GM20431 (cell line): ENCODE results near the gene BCLAF1.

Source experiments
- in situ Hi-C: fragments of 300-500 bp; cut with MseI, MboI; formaldehyde crosslinking; loops from one replicate; pipeline ENCODE4 v1.15.0; 2020; ENCODE audit warnings: low sequenced_read_pairs; ENCODE audit not compliant: unreplicated experiment

The BCLAF1 gene

GRCh38 chr6:136289579-136290409 lies at the start of gene BCLAF1:
Gene BCLAF1, minus strand, starts transcription at chr6:136289846. Its CDS starts 9,980 bp downstream, at chr6:136279866.
- in situ Hi-C loops, result no loop called here

- in situ Hi-C loops, result no loop called here
Measured at GRCh38 chr6:136338486-136338885, 48.8 kb upstream of the BCLAF1 start.

- in situ Hi-C loops, result no loop called here
Measured at GRCh38 chr6:136337606-136338005, 48.0 kb upstream of the BCLAF1 start.

GRCh38 chr6:136337121-136337520 lies 47.5 kb upstream of the BCLAF1 start:
- in situ Hi-C loops, result no loop called here

- in situ Hi-C loops, result no loop called here
Measured at GRCh38 chr6:136335736-136336363, 46.2 kb upstream of the BCLAF1 start.

- in situ Hi-C loops, result no loop called here
Measured at GRCh38 chr6:136334853-136335252, 45.2 kb upstream of the BCLAF1 start.

- in situ Hi-C loops, result no loop called here
Measured at GRCh38 chr6:136334465-136334846, 44.8 kb upstream of the BCLAF1 start.

- in situ Hi-C loops, result no loop called here
Measured at GRCh38 chr6:136333824-136334464, 44.3 kb upstream of the BCLAF1 start.

- in situ Hi-C loops, result no loop called here
Measured at GRCh38 chr6:136331461-136331860, 41.8 kb upstream of the BCLAF1 start.

- in situ Hi-C loops, result no loop called here
Measured at GRCh38 chr6:136330634-136331033, 41.0 kb upstream of the BCLAF1 start.

- in situ Hi-C loops, result no loop called here
Measured at GRCh38 chr6:136326038-136326553, 36.5 kb upstream of the BCLAF1 start.

GRCh38 chr6:136324686-136325380 lies 35.2 kb upstream of the BCLAF1 start:
- in situ Hi-C loops, result no loop called here

GRCh38 chr6:136323431-136324112 lies 33.9 kb upstream of the BCLAF1 start:
- in situ Hi-C loops, result no loop called here

- in situ Hi-C loops, result no loop called here
Measured at GRCh38 chr6:136319732-136320131, 30.1 kb upstream of the BCLAF1 start.

GRCh38 chr6:136318676-136319075 lies 29.0 kb upstream of the BCLAF1 start:
- in situ Hi-C loops, result no loop called here

- in situ Hi-C loops, result no loop called here
Measured at GRCh38 chr6:136317971-136318370, 28.3 kb upstream of the BCLAF1 start.

- in situ Hi-C loops, result no loop called here
Measured at GRCh38 chr6:136317021-136317694, 27.5 kb upstream of the BCLAF1 start.

- in situ Hi-C loops, result no loop called here
Measured at GRCh38 chr6:136315594-136315993, 25.9 kb upstream of the BCLAF1 start.

- in situ Hi-C loops, result no loop called here
Measured at GRCh38 chr6:136312975-136313374, 23.3 kb upstream of the BCLAF1 start.
